ENCODE measurements around the gene DLST. TPM values are rescaled to one million over a fixed set of nuclear protein-coding genes. Genes with fewer than 3 reads are reported as not detected.

The DLST gene
- total and polyA plus RNA-seq, 2 of the 4 experiments (the other 2 are of a cell fraction) = 58.6 to 119 TPM

Other genes starting within 250 kb of the DLST start
- 38.3 and 39.3 TPM in 2 replicates for gene AREL1, start 168.8 kb upstream of the DLST start, total RNA-seq (2012; rRNA removed)
- 30.0 and 34.4 TPM in 2 replicates for gene AREL1, start 168.8 kb upstream of the DLST start, polyA plus RNA-seq (2012; rRNA removed)
- 37.1 and 39.7 TPM in 2 replicates for gene FCF1, start 168.8 kb upstream of the DLST start, total RNA-seq (2012; rRNA removed)
- gene FCF1, start 168.8 kb upstream of the DLST start, polyA plus RNA-seq (2012; rRNA removed) = 33.3 and 45.5 TPM in 2 replicates
- gene YLPM1, start 118.6 kb upstream of the DLST start, total RNA-seq (2012; rRNA removed) = 8.2 and 16.4 TPM in 2 replicates
- 14.5 and 19.7 TPM in 2 replicates for gene YLPM1, start 118.6 kb upstream of the DLST start, polyA plus RNA-seq (2012; rRNA removed)
- not detected in 2 replicates for gene PROX2, start 5.8 kb upstream of the DLST start, total RNA-seq (2012; rRNA removed)
- not detected in 2 replicates for gene PROX2, start 5.8 kb upstream of the DLST start, polyA plus RNA-seq (2012; rRNA removed)
- 0.72 and 1.1 TPM in 2 replicates for gene RPS6KL1, start 41.3 kb downstream of the DLST start, total RNA-seq (2012; rRNA removed)
- 1.2 and 1.7 TPM in 2 replicates for gene RPS6KL1, start 41.3 kb downstream of the DLST start, polyA plus RNA-seq (2012; rRNA removed)
- 0.28 and 0.36 TPM in 2 replicates for gene PGF, start 73.7 kb downstream of the DLST start, total RNA-seq (2012; rRNA removed)
- 0.39 and 0.42 TPM in 2 replicates for gene PGF, start 73.7 kb downstream of the DLST start, polyA plus RNA-seq (2012; rRNA removed)
- 69.4 and 70.1 TPM in 2 replicates for gene EIF2B2, start 121.0 kb downstream of the DLST start, total RNA-seq (2012; rRNA removed)
- 63.6 and 73.9 TPM in 2 replicates for gene EIF2B2, start 121.0 kb downstream of the DLST start, polyA plus RNA-seq (2012; rRNA removed)
- 14.7 and 16.9 TPM in 2 replicates for gene MLH3, start 169.6 kb downstream of the DLST start, total RNA-seq (2012; rRNA removed)
- gene MLH3, start 169.6 kb downstream of the DLST start, polyA plus RNA-seq (2012; rRNA removed) = 5.1 and 5.6 TPM in 2 replicates
- gene ACYP1, start 182.1 kb downstream of the DLST start, total RNA-seq (2012; rRNA removed) = 4.1 and 6.9 TPM in 2 replicates
- 17.4 and 24.0 TPM in 2 replicates for gene ACYP1, start 182.1 kb downstream of the DLST start, polyA plus RNA-seq (2012; rRNA removed)
- 0.28 and 0.54 TPM in 2 replicates for gene ZC2HC1C, start 187.7 kb downstream of the DLST start, total RNA-seq (2012; rRNA removed)
- 0.15 and 0.36 TPM in 2 replicates for gene ZC2HC1C, start 187.7 kb downstream of the DLST start, polyA plus RNA-seq (2012; rRNA removed)
- 22.9 and 31.4 TPM in 2 replicates for gene NEK9, start 245.1 kb downstream of the DLST start, total RNA-seq (2012; rRNA removed)
- gene NEK9, start 245.1 kb downstream of the DLST start, polyA plus RNA-seq (2012; rRNA removed) = 18.8 and 23.2 TPM in 2 replicates

All from IMR-90 (cell line).